Neural crest cell (in vitro differentiated cells): ENCODE data around the gene CYSTM1. TPM values are rescaled to one million over a fixed set of nuclear protein-coding genes. Genes with fewer than 3 reads are reported as not detected.
"Not testable (repeated sequence)": the region's sequence is repeated elsewhere in the genome, so short reads cannot be mapped to it uniquely, and the experiment has no call there.

ENCODE experiments used
- DNase-seq: peaks from one replicate; pipeline ENCODE4 v3.0.0; 2021; ENCODE audit warnings: low read depth, mixed read lengths, low spot score
- H3K27ac Mint-ChIP-seq: one replicate; pipeline ENCODE4 v1.8.0; 2021; ENCODE audit warnings: mild to moderate bottlenecking, mixed read lengths; ENCODE audit not compliant: unreplicated experiment
- H3K27me3 Mint-ChIP-seq: 2 replicates; pipeline ENCODE4 v1.8.0; 2021; ENCODE audit warnings: low read depth, mild to moderate bottlenecking, mixed read lengths
- H3K36me3 Mint-ChIP-seq: 2 replicates; pipeline ENCODE4 v1.8.0; 2021; ENCODE audit warnings: low read depth, mild to moderate bottlenecking, mixed read lengths
- H3K4me1 Mint-ChIP-seq: 2 replicates; pipeline ENCODE4 v1.8.0; 2021; ENCODE audit warnings: mixed read lengths
- H3K4me3 Mint-ChIP-seq: one replicate; pipeline ENCODE4 v1.8.0; 2021; ENCODE audit warnings: mild to moderate bottlenecking, mixed read lengths
- H3K9me3 Mint-ChIP-seq: 2 replicates; pipeline ENCODE4 v1.8.0; 2021; ENCODE audit warnings: mixed read lengths
- total RNA-seq: library from RNA; stranded (reverse); gene quantifications from 2 replicates; pipeline ENCODE4 v1.2.1, GENCODE V29; 2021
- TF ChIP-seq, protein P1 (sequence below): fragments of 200-600 bp; sonication (generic); conservative IDR thresholded peaks from 2 replicates; pipeline ENCODE4 v1.5.0; 2021; ENCODE audit warnings: antibody characterized with exemption, mild to moderate bottlenecking

The CYSTM1 gene
- total RNA-seq, 1 donor from 2014 or later, result 19.8 TPM

- Mint-ChIP-seq H3K4me3 (no peak overlapping the region), H3K36me3 (peaks cover 2% of the 10 kb centered on the region), H3K9me3 (no peaks in the 10 kb centered on the region), H3K27me3 (no peaks in the 10 kb centered on the region), H3K4me1 (peaks cover 4% of the 10 kb centered on the region), H3K27ac (no peak overlapping the region)
- DNase-seq, result no peak
- TF ChIP-seq, protein P1, sequence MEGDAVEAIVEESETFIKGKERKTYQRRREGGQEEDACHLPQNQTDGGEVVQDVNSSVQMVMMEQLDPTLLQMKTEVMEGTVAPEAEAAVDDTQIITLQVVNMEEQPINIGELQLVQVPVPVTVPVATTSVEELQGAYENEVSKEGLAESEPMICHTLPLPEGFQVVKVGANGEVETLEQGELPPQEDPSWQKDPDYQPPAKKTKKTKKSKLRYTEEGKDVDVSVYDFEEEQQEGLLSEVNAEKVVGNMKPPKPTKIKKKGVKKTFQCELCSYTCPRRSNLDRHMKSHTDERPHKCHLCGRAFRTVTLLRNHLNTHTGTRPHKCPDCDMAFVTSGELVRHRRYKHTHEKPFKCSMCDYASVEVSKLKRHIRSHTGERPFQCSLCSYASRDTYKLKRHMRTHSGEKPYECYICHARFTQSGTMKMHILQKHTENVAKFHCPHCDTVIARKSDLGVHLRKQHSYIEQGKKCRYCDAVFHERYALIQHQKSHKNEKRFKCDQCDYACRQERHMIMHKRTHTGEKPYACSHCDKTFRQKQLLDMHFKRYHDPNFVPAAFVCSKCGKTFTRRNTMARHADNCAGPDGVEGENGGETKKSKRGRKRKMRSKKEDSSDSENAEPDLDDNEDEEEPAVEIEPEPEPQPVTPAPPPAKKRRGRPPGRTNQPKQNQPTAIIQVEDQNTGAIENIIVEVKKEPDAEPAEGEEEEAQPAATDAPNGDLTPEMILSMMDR, result no peak
Observed at GRCh38 chr5:140196115-140196814, 21.3 kb downstream of the CYSTM1 start.

GRCh38 chr5:140197023-140197422, 22.0 kb downstream of the CYSTM1 start:
- Mint-ChIP-seq H3K27me3 (no peaks in the 10 kb centered on the region), H3K4me1 (no peaks in the 10 kb centered on the region), H3K36me3 (peaks cover 2% of the 10 kb centered on the region), H3K9me3 (no peaks in the 10 kb centered on the region), H3K4me3 (no peak overlapping the region), H3K27ac (no peak overlapping the region)
- DNase-seq, result no peak
- TF ChIP-seq, protein P1, result no peak

DNA sequence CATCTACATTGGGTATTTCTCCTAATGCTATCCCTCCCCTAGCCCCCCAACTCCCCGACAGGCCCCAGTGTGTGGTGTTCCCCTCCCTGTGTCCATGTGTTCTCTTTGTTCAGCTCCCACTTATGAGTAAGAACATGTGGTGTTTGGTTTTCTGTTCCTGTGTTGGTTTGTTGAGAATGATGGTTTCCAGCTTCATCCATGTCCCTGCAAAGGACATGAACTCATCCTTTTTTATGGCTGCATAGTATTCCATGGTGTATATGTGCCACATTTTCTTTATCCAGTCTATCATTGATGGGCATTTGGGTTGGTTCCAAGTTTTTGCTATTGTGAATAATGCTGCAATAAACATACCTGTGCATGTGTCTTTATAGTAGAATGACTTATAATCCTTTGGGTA, 23.9 kb downstream of the CYSTM1 start:
- H3K4me3 Mint-ChIP-seq, DNase-seq, H3K27me3 Mint-ChIP-seq, H3K27ac Mint-ChIP-seq, H3K36me3 Mint-ChIP-seq, H3K4me1 Mint-ChIP-seq, H3K9me3 Mint-ChIP-seq: not testable (repeated sequence)

- Mint-ChIP-seq H3K36me3 (peaks cover 2% of the 10 kb centered on the region), H3K27me3 (no peaks in the 10 kb centered on the region), H3K27ac (no peak overlapping the region), H3K4me3 (no peak overlapping the region), H3K4me1 (peaks cover 5% of the 10 kb centered on the region), H3K9me3 (no peaks in the 10 kb centered on the region)
- TF ChIP-seq, protein P1, result no peak
- no peak for DNase-seq
Observed at GRCh38 chr5:140202078-140202477, 27.1 kb downstream of the CYSTM1 start.

- Mint-ChIP-seq H3K27ac (no peak overlapping the region), H3K4me3 (no peak overlapping the region), H3K27me3 (no peaks in the 10 kb centered on the region), H3K9me3 (no peaks in the 10 kb centered on the region), H3K36me3 (peaks cover 2% of the 10 kb centered on the region), H3K4me1 (peaks cover 5% of the 10 kb centered on the region)
- TF ChIP-seq, protein P1, result no peak
- no peak for DNase-seq
Observed at GRCh38 chr5:140202610-140203009, 27.6 kb downstream of the CYSTM1 start.

DNA sequence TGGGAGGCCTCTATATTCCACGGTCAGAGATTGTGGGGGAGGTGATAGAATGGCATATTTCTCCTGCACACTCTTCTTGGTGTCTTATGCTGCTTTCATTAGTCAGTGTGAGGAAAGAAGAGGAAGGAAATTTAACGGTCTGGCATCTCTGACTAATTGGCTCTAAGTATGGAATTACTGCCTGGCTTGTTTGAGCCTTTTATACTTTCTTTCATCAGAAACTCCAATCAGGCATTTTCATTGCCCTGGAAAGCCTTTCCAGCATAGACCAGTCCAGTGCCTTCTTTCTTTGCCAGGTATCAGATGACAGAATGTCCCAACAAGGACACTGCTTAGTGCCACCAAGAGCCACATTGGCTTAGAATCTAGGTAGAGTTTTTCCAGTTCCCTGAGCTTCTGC, 30.2 kb downstream of the CYSTM1 start:
- H3K4me1 Mint-ChIP-seq, result peaks cover 5% of the 10 kb centered on the region
- no peaks in the 10 kb centered on the region for H3K27me3 Mint-ChIP-seq
- H3K36me3 Mint-ChIP-seq, result no peaks in the 10 kb centered on the region
- TF ChIP-seq, protein P1, result no peak
- H3K4me3 Mint-ChIP-seq, result no peak overlapping the region
- no peak overlapping the region for H3K27ac Mint-ChIP-seq
- no peaks in the 10 kb centered on the region for H3K9me3 Mint-ChIP-seq
- DNase-seq, result no peak
